ENCODE results near the gene DNAAF9.

The DNAAF9 gene

GRCh38 chr20:3414122-3414521, 6.7 kb upstream of the DNAAF9 start:
- in situ Hi-C loops (cut with HindIII; ENCODE audit: low pct_ligation_motif_present, low pct_unique_long_range_greater_than_20kb, low sequenced_read_pairs): no loop called here
- no peak for DNase-seq

- DNase-seq: no peak
- in situ Hi-C loops (cut with HindIII; ENCODE audit: low pct_ligation_motif_present, low pct_unique_long_range_greater_than_20kb, low sequenced_read_pairs): no loop called here
These were observed 6.0 kb upstream of the DNAAF9 start for GRCh38 chr20:3413393-3413889.

- DNase-seq: no peak
- in situ Hi-C loops (cut with HindIII; ENCODE audit: low pct_ligation_motif_present, low pct_unique_long_range_greater_than_20kb, low sequenced_read_pairs): no loop called here
These were observed 5.3 kb upstream of the DNAAF9 start for GRCh38 chr20:3412600-3413392.

- in situ Hi-C loops (cut with HindIII; ENCODE audit: low pct_ligation_motif_present, low pct_unique_long_range_greater_than_20kb, low sequenced_read_pairs): no loop called here
- no peak for DNase-seq
These were observed 3.0 kb upstream of the DNAAF9 start for GRCh38 chr20:3410464-3410863.

- in situ Hi-C loops (cut with HindIII; ENCODE audit: low pct_ligation_motif_present, low pct_unique_long_range_greater_than_20kb, low sequenced_read_pairs): no loop called here
- no peak for DNase-seq
These were observed 1.9 kb upstream of the DNAAF9 start for GRCh38 chr20:3409417-3409816.

GRCh38 chr20:3407771-3408637, 535 bp upstream of the DNAAF9 start:
- in situ Hi-C loops (cut with HindIII; ENCODE audit: low pct_ligation_motif_present, low pct_unique_long_range_greater_than_20kb, low sequenced_read_pairs): no loop called here
- DNase-seq: peak; percentile 83

- no peak for DNase-seq
- in situ Hi-C loops (cut with HindIII; ENCODE audit: low pct_ligation_motif_present, low pct_unique_long_range_greater_than_20kb, low sequenced_read_pairs): no loop called here
These were observed 909 bp downstream of the DNAAF9 start for GRCh38 chr20:3406481-3407039.

GRCh38 chr20:3405696-3406358, 1.6 kb downstream of the DNAAF9 start:
- in situ Hi-C loops (cut with HindIII; ENCODE audit: low pct_ligation_motif_present, low pct_unique_long_range_greater_than_20kb, low sequenced_read_pairs): no loop called here
- no peak for DNase-seq

GRCh38 chr20:3405139-3405538, 2.3 kb downstream of the DNAAF9 start:
- in situ Hi-C loops (cut with HindIII; ENCODE audit: low pct_ligation_motif_present, low pct_unique_long_range_greater_than_20kb, low sequenced_read_pairs): no loop called here
- DNase-seq: no peak

- no peak for DNase-seq
- in situ Hi-C loops (cut with HindIII; ENCODE audit: low pct_ligation_motif_present, low pct_unique_long_range_greater_than_20kb, low sequenced_read_pairs): no loop called here
These were observed 3.1 kb downstream of the DNAAF9 start for GRCh38 chr20:3404402-3404801.

GRCh38 chr20:3403741-3404140, 3.7 kb downstream of the DNAAF9 start:
- DNase-seq: no peak
- in situ Hi-C loops (cut with HindIII; ENCODE audit: low pct_ligation_motif_present, low pct_unique_long_range_greater_than_20kb, low sequenced_read_pairs): no loop called here

- in situ Hi-C loops (cut with HindIII; ENCODE audit: low pct_ligation_motif_present, low pct_unique_long_range_greater_than_20kb, low sequenced_read_pairs): no loop called here
- no peak for DNase-seq
These were observed 5.0 kb downstream of the DNAAF9 start for GRCh38 chr20:3402453-3402852.

- in situ Hi-C loops (cut with HindIII; ENCODE audit: low pct_ligation_motif_present, low pct_unique_long_range_greater_than_20kb, low sequenced_read_pairs): no loop called here
- no peak for DNase-seq
These were observed 7.0 kb downstream of the DNAAF9 start for GRCh38 chr20:3400260-3401155.

- in situ Hi-C loops (cut with HindIII; ENCODE audit: low pct_ligation_motif_present, low pct_unique_long_range_greater_than_20kb, low sequenced_read_pairs): no loop called here
These were observed 8.7 kb downstream of the DNAAF9 start for GRCh38 chr20:3398681-3399252.

GRCh38 chr20:3396492-3396891, 11.0 kb downstream of the DNAAF9 start:
- in situ Hi-C loops (cut with HindIII; ENCODE audit: low pct_ligation_motif_present, low pct_unique_long_range_greater_than_20kb, low sequenced_read_pairs): no loop called here
- DNase-seq: no peak

More at GRCh38 chr20:3398681-3399252, 8.7 kb downstream of the DNAAF9 start:
- no peak for DNase-seq

GRCh38 chr20:3392756-3393155, 14.7 kb downstream of the DNAAF9 start:
- in situ Hi-C loops (cut with HindIII; ENCODE audit: low pct_ligation_motif_present, low pct_unique_long_range_greater_than_20kb, low sequenced_read_pairs): no loop called here
- DNase-seq: no peak

- no peak for DNase-seq
- in situ Hi-C loops (cut with HindIII; ENCODE audit: low pct_ligation_motif_present, low pct_unique_long_range_greater_than_20kb, low sequenced_read_pairs): no loop called here
These were observed 16.6 kb downstream of the DNAAF9 start for GRCh38 chr20:3390759-3391425.
